Right atrium auricular region (tissue), 2 donors: ENCODE data around the gene MAP3K12. TPM values are rescaled to one million over a fixed set of nuclear protein-coding genes. Genes with fewer than 3 reads are reported as not detected.

Experiments used
- DNase-seq: peaks from one replicate; pipeline ENCODE4 v3.0.0-alpha.2; 2019; ENCODE audit warnings: low spot score
- H3K27ac ChIP-seq, 2 donors: fragments of 200-600 bp; sonication (generic); 1 replicate in 1 of 2; 2 replicates in 1 of 2; pipeline ENCODE4 v1.5.1; 2016 to 2019
- H3K27me3 ChIP-seq, 2 donors: fragments of 200-600 bp; sonication (generic); one replicate each; pipeline versions ENCODE4 v1.5.1 to v1.6.0; 2017 to 2019
- H3K36me3 ChIP-seq: fragments of 200-600 bp; sonication (generic); one replicate; pipeline ENCODE4 v1.5.1; 2016
- H3K4me1 ChIP-seq, 2 donors: fragments of 200-600 bp; sonication (generic); one replicate each; pipeline versions ENCODE4 v1.5.1 to v1.6.0; 2017 to 2019
- H3K4me3 ChIP-seq, 2 donors: fragments of 200-600 bp; sonication (generic); 1 replicate in 1 of 2; 2 replicates in 1 of 2; pipeline ENCODE4 v1.5.1; 2017 to 2019; ENCODE audit warnings: mild to moderate bottlenecking in 1 of 2, moderate library complexity in 1 of 2
- H3K9me3 ChIP-seq, 2 donors: fragments of 200-600 bp; sonication (generic); one replicate each; pipeline ENCODE4 v1.5.1; 2019
- total RNA-seq, 2 donors: library from RNA; depleted of rRNA; stranded (reverse); fragments of >200 nt; gene quantifications; one replicate each; pipeline ENCODE4 v1.1.0, GENCODE V29; 2016
- TF ChIP-seq, protein P1 (sequence below), 2 donors: fragments of 200-600 bp; sonication (generic); IDR thresholded peaks; one replicate each; pipeline ENCODE4 v1.5.1; 2019; ENCODE audit warnings: antibody characterized with exemption in 2 of 2

MAP3K12 gene
- total RNA-seq, 2 donors from 2014 or later, result 2.6 to 9.8 TPM

DNA sequence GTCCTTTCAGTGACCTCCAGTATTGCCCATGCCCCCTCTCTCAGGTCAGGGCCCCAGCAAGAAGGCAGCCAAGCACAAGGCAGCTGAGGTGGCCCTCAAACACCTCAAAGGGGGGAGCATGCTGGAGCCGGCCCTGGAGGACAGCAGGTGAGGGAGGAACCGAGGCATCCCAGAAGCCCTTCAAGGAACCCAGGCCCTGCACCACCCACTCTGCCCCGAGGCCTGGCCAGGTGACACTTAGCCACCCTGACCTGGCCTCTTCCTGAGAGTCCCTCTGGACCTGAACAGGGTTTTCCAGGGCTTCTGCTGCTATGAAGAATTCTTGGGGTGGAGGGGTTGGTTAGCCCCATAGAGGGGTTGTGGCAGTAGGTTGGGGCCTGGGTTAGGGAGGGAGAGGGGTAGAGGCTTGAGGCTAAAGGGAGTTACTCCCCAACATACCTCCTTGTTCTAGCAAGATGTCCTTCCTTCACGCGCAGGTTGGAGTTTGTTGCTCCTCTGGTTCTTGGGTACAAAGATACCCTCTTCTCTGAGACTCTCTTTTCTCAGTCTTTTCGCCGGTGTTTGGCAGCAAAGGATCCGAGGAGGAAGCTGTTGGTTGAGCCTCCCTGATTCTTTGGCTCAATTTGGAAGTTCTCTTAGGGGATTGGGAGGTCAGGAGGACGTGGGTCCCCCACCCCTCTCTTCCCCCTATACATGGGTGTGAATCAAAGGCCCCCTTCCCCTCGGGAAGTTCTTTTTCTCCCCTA lies 3.9 kb upstream of the MAP3K12 start:
- H3K27me3 ChIP-seq, result no peaks in the 10 kb centered on the region
- TF ChIP-seq, protein P1, sequence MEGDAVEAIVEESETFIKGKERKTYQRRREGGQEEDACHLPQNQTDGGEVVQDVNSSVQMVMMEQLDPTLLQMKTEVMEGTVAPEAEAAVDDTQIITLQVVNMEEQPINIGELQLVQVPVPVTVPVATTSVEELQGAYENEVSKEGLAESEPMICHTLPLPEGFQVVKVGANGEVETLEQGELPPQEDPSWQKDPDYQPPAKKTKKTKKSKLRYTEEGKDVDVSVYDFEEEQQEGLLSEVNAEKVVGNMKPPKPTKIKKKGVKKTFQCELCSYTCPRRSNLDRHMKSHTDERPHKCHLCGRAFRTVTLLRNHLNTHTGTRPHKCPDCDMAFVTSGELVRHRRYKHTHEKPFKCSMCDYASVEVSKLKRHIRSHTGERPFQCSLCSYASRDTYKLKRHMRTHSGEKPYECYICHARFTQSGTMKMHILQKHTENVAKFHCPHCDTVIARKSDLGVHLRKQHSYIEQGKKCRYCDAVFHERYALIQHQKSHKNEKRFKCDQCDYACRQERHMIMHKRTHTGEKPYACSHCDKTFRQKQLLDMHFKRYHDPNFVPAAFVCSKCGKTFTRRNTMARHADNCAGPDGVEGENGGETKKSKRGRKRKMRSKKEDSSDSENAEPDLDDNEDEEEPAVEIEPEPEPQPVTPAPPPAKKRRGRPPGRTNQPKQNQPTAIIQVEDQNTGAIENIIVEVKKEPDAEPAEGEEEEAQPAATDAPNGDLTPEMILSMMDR (IDR thresholded peaks at IDR 0.05), result no peak
- DNase-seq, result no peak
- H3K27ac ChIP-seq, result peak overlapping the region; percentile 98
- H3K4me3 ChIP-seq, result no peak overlapping the region
- H3K4me1 ChIP-seq, result peaks cover 0 to 34% of the 10 kb centered on the region in 2 donors
- H3K9me3 ChIP-seq, result no peaks in the 10 kb centered on the region
- H3K36me3 ChIP-seq, result peaks cover 23% of the 10 kb centered on the region

DNA sequence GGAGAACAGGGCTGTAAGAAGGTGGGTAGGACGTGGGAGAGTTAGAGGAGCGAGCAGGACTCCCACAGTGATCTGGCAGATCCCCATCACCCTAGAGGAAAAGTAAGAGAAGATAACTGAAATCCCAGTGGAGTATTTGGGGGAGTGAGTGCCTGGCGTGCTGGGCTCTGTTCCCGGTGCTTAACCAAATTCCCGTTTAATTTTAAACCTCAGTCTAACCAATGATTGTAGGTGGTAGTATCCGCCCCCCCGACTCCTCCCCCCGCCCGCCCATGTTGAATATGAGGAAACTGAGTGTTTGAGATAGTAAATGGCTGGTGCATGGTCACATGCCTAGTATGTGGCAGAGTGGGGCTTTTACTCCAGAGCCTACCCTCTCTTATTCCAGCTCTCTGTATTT lies 3.1 kb upstream of the MAP3K12 start:
- TF ChIP-seq, protein P1 (IDR thresholded peaks at IDR 0.05), result no peak
- DNase-seq, result no peak
- Histone ChIP-seq H3K4me3 (peak overlapping the region; percentile 68 to 71), H3K27me3 (no peaks in the 10 kb centered on the region), H3K4me1 (peaks cover 0 to 35% of the 10 kb centered on the region in 2 donors), H3K27ac (peak overlapping the region; percentile 98), H3K36me3 (peaks cover 19% of the 10 kb centered on the region), H3K9me3 (no peaks in the 10 kb centered on the region)

DNA sequence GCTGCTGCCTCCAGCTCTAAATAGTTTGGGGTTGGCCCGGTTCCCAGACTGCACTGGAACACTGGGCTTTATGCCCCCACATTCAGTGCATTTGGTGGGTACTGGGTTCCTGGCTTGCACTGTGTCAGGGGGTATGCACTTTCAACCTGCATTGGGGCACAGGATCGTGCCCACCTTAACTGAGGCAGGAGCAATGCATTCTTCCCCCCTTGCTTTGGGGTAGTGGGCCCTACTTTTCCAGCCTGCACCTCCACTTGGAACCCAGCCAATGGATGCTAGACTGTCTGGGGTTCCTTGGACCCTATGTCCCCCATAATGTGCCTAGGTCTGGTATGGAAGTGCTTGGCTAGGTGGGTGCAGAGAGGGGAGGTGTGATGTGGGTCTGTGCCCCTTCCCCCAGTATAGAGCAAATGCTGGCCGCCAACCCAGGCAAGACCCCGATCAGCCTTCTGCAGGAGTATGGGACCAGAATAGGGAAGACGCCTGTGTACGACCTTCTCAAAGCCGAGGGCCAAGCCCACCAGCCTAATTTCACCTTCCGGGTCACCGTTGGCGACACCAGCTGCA lies 2.4 kb upstream of the MAP3K12 start:
- H3K36me3 ChIP-seq, result peaks cover 13% of the 10 kb centered on the region
- peaks cover 0 to 35% of the 10 kb centered on the region in 2 donors for H3K4me1 ChIP-seq
- peak overlapping the region; percentile 68 to 71 for H3K4me3 ChIP-seq
- H3K27ac ChIP-seq, result peak overlapping the region; percentile 98
- DNase-seq, result peak; percentile 89
- no peaks in the 10 kb centered on the region for H3K27me3 ChIP-seq
- TF ChIP-seq, protein P1 (IDR thresholded peaks at IDR 0.05), result no peak
- H3K9me3 ChIP-seq, result no peaks in the 10 kb centered on the region

DNA sequence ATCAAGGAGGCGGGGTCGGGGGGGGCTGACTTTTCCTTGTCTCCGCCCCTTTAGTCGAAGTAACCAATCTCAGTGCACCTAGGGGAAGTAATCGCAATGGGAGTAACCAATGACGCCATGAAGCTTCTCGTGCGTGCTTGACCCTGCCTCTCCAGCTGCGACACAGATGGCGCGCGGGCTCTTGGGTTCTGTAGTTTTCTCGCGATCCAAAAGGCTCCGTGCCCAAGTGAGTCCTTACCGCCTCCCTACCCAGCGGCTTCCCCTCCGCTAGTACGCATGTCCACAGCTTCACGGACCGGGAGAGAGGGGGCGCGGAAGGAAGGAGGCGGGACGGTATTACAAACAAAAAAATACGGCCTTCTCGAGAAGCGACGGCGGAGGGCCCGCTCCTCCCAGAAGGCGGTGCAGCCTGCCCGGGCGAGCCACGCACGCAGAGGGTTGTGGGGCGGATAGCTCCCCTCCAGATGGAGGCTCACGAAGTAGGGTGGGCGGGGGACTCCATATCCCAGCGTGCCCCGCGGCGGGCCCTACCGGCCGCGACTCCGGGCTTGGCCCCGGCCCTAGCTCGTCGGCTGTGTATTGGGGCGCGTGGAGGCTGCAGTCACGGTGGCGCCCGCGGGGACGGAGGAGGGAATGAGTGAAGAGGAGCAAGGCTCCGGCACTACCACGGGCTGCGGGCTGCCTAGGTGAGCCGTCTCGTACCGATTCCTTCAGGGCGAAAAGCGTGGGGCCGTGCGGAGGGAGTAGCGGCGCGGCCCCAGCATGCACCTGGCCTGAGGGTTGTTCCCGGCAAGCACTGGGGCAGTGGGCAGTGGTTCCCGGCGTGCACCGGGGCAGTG lies 1.7 kb upstream of the MAP3K12 start, which contains the start of gene TARBP2:
TSS of gene TARBP2 (plus strand) at position 508 of the 839 bp plus-strand sequence. CDS start at position 634, 126 bp downstream.
- Histone ChIP-seq H3K4me1 (peaks cover 0 to 38% of the 10 kb centered on the region in 2 donors), H3K27ac (peak within 1 kb of the TSS; percentile 98), H3K9me3 (no peaks in the 10 kb centered on the region)

DNA sequence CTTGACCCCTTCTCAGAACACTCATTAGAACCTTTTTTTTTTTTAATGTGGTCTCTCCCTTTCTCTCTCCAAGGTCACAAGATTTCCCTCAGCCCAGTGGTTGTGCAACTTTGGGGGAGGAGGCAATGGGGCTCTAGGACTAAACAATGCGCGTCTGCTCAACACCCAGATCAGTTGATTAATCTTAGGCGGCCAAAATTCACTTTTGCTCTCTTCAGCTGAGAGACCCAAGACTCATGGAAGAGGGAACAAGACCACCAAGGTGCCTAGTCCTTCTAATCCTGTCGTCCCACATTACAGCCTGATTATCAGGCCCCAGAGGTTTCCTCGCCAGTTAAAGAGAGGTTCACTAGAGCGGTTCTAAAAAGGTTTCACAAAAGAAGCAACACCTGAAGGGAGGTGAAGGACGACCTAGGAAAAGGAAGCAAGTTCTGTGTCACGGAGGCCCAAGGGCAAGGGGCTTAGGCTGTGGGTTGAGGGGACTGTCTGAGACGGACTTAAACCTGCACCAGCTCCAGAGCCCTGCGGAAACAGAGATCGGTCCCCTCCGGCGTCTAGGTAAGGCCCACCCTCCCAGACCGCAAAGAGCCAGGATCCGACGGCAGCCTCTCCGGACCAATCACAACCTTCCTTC lies 1.0 kb upstream of the MAP3K12 start:
- H3K27ac ChIP-seq, result peak overlapping the region; percentile 98
- no peaks in the 10 kb centered on the region for H3K9me3 ChIP-seq
- peaks cover 4% of the 10 kb centered on the region for H3K36me3 ChIP-seq
- H3K27me3 ChIP-seq, result no peaks in the 10 kb centered on the region
- TF ChIP-seq, protein P1 (IDR thresholded peaks at IDR 0.05), result no peak
- peak overlapping the region; percentile 55 to 71 for H3K4me3 ChIP-seq
- peak; percentile 82 for DNase-seq
- H3K4me1 ChIP-seq, result peaks cover 0 to 42% of the 10 kb centered on the region in 2 donors

More for the DNA sequence above, 1.7 kb upstream of the MAP3K12 start, which contains the start of gene TARBP2:
- Histone ChIP-seq H3K36me3 (peaks cover 6% of the 10 kb centered on the region), H3K4me3 (peak within 1 kb of the TSS; percentile 68 to 71), H3K27me3 (no peaks in the 10 kb centered on the region)
- TF ChIP-seq, protein P1 (IDR thresholded peaks at IDR 0.05), result no peak
- peak; percentile 100 for DNase-seq
